Right renal pelvis (tissue), 4 donors: ENCODE measurements around the gene RRP15. TPM values are rescaled to one million over a fixed set of nuclear protein-coding genes. Genes with fewer than 3 reads are reported as not detected.
"Not testable (repeated sequence)": the region's sequence is repeated elsewhere in the genome, so short reads cannot be mapped to it uniquely, and the experiment has no call there.

ENCODE experiments used
- DNase-seq, 4 donors: peaks; one replicate each; pipeline ENCODE4 v3.0.0-alpha.2; 2013; ENCODE audit warnings: low read depth in 4 of 4, low spot score in 3 of 4, missing footprints in 1 of 4
- polyA plus RNA-seq, 4 donors: library from polyadenylated mRNA; unstranded; fragments of 120-200 nt; gene quantifications; one replicate each; pipeline ENCODE4 v1.2.1, GENCODE V29; 2013; ENCODE audit not compliant: insufficient read length in 4 of 4

Gene RRP15
- polyA plus RNA-seq, 4 donors, result 21.2 to 24.8 (median 23.4) TPM

GRCh38 chr1:218294546-218294945, 9.5 kb downstream of the RRP15 start:
- no peak for DNase-seq

GRCh38 chr1:218296162-218296561, 11.1 kb downstream of the RRP15 start:
- no peak for DNase-seq

GRCh38 chr1:218297461-218297860, 12.4 kb downstream of the RRP15 start:
- no peak for DNase-seq

GRCh38 chr1:218297867-218298266, 12.8 kb downstream of the RRP15 start:
- DNase-seq, result no peak

- no peak for DNase-seq
Observed at GRCh38 chr1:218298398-218298797, 13.3 kb downstream of the RRP15 start.

- no peak for DNase-seq
Observed at GRCh38 chr1:218299416-218299815, 14.3 kb downstream of the RRP15 start.

- DNase-seq, result no peak
Observed at GRCh38 chr1:218301217-218301616, 16.1 kb downstream of the RRP15 start.

GRCh38 chr1:218302155-218302554, 17.1 kb downstream of the RRP15 start:
- no peak for DNase-seq

- no peak for DNase-seq
Observed at GRCh38 chr1:218303176-218303879, 18.2 kb downstream of the RRP15 start.

GRCh38 chr1:218304281-218305039, 19.4 kb downstream of the RRP15 start:
- no peak for DNase-seq

GRCh38 chr1:218305472-218306064, 20.5 kb downstream of the RRP15 start:
- DNase-seq, result no peak

GRCh38 chr1:218312509-218312908, 27.4 kb downstream of the RRP15 start:
- no peak for DNase-seq

GRCh38 chr1:218314316-218314715, 29.2 kb downstream of the RRP15 start:
- no peak for DNase-seq

GRCh38 chr1:218315638-218316037, 30.5 kb downstream of the RRP15 start:
- DNase-seq, result no peak

GRCh38 chr1:218317061-218317460, 32.0 kb downstream of the RRP15 start:
- DNase-seq, result no peak

GRCh38 chr1:218320182-218320581, 35.1 kb downstream of the RRP15 start:
- DNase-seq, result not testable (repeated sequence)

- DNase-seq, result no peak
Observed at GRCh38 chr1:218322762-218323161, 37.7 kb downstream of the RRP15 start.

- DNase-seq, result no peak
Observed at GRCh38 chr1:218323568-218324225, 38.6 kb downstream of the RRP15 start.

GRCh38 chr1:218324226-218324580, 39.1 kb downstream of the RRP15 start:
- DNase-seq, result no peak

- DNase-seq, result no peak
Observed at GRCh38 chr1:218328769-218329168, 43.7 kb downstream of the RRP15 start.

- DNase-seq, result no peak
Observed at GRCh38 chr1:218330043-218330623, 45.0 kb downstream of the RRP15 start.
